T-helper 22 cell (primary cell): ENCODE measurements around the gene SLC35E3.

Experiments used
- DNase-seq: peaks from one replicate; pipeline ENCODE4 v3.0.0-alpha.2; 2020; ENCODE audit warnings: low read depth

SLC35E3 gene

DNA sequence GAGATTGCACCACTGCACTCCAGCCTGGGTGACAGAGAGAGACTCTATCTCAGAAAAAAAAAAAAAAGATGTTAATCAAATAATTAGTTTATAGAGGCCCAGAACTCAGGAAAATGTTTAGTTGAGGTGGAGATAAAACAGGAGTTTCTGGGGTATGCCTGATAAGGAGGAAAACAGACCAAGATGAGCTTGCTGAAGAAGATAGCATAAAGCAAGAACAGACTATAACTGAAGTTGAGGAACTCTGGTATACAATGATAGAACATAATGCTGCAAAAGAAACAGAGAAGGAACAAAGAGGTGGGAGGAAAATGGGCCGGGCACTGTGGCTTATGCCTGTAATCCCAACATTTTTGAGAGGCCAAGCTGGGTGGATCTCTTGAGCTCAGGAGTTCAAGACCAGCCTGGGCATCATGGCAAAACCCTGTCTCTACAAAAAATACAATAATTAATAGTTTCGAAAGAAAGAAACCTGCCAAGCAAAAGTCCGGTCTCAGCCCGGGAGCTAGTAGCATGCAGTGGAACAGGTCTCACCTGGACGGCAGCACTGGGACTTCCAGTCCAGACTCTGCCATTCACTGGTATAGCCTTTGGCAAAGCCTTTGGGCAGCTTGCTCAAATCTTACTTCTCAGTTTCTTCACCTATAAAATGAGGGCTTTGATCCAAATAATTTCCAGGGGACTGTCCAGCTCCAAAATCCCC is 25.4 kb downstream of the SLC35E3 start:
- no peak for DNase-seq

DNA sequence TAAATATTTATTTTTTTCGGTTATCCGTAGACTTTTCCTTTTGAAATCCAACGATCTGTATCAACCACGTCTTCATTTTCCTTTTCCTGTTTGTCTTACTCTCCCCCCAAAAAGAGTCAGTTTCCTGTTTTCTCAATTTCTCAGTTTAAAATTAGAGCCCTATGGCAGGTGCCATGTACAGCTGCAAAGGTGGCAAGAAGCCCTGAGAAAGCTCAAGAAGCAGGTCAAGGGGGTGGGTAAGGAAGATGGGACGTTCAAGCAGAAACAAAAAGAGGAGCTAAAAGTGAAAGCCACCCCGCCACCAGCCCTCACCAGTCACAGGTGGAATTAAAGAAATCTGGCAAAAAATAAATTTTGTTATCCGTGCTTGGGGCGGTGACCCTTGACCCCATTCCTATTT is 26.7 kb downstream of the SLC35E3 start:
- no peak for DNase-seq

DNA sequence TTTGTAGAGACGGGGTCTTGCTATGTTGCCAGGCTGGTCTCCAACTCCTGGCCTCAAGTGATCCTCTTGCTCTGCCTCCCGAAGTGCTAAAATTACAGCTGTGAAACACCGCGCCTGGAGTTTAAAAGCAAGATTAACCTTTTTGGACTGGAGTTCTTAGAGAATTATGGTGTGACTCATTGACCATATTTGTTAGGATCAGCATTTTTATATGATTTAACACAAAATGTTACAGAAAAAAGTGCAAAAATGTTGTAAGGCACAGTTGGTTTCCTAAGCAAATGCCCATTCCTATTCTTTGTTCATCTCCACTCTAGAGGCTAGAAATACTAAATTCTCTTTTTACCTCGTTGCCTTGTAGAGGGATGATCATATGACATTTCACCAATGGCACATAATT is 27.6 kb downstream of the SLC35E3 start:
- no peak for DNase-seq

DNA sequence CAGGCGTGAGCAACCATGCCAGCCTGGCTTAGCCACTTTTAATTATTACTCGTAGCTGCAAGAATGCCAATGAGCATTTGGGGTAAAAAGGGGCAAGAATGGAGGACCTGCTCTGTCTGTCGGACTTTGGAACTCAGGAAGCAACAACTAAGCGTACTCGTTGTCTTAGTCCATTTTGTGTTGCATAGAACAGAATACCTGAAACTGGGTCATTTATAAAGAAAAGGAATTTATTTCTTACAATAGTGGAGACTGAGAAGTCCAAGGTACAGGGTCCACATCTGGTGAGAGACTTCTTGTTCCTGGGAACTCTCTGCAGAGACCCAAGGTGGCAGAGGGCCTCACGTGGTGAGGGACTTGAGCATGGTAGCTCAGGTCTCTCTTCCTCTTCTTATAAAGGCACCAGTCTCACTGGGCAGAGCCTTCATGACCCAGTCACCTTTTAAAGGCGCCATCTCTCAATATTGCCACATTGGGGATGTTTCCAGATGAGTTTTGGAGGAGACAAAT is 29.2 kb downstream of the SLC35E3 start:
- no peak for DNase-seq

DNA sequence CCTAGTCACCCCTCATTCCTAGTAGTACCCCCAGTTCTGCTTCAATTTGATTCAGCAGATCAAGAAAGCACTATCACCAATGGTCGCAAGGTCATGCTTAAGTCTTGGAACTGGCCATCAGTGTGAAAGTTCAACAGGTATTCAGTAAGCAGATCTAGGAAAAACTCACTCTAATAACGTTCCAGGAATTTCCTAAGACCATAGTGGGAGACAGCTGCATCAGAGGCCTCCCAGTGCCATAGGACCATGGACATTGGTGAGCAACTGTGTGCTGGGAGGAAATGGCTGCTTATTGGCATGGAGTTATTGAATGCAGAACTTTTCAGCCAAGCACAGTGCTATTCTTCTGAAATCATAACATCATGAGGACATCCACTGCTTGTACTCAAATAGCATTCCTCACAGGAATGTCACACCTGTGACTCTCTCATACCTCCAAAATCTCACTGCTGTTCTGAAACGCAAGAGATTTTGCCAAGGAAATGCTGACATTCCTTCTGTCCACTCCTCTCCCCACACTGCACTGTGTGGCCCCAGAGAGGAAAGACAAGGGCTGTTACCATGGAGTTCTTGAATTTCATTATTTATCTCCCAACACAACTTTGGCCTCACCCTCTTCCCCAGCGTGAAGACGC is 31.1 kb downstream of the SLC35E3 start:
- no peak for DNase-seq

DNA sequence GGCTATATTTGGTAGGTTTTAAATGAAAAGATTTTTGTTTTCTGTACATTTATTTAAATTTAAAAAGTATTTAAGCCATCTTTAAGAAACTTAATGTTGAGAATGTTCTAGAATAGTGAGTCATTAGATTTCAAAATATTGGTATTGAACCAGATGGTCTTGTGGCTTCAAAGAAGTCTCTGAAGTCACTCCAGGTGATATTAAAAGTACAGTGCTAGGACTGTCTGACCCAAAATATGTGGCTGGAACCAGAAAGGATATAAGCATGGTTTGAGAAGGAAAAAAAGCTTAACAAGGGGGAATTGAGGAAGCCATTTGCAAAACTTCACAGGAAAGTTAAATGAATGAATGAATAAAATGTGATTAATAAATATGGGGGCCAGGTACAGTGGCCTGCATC is 33.3 kb downstream of the SLC35E3 start:
- no peak for DNase-seq

DNA sequence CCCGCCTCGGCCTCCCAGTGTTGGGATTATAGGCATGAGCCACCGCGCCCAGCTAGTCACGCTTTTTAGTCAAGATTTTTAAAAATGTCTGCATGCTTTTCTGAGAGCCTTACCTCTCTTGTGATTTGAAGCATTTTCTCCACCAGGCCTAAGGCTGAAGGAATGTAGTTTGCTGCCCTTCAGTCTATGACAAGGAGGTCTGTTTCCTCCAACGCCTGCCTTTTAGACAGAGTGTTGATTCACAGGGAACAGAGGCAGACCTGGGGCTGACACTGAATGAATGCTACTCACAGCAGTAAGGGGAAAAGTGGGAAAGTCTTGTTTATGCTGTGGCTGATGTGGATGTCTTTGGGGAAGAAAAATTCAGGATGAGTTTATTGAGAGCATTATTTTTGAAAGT is 34.8 kb downstream of the SLC35E3 start:
- no peak for DNase-seq

DNA sequence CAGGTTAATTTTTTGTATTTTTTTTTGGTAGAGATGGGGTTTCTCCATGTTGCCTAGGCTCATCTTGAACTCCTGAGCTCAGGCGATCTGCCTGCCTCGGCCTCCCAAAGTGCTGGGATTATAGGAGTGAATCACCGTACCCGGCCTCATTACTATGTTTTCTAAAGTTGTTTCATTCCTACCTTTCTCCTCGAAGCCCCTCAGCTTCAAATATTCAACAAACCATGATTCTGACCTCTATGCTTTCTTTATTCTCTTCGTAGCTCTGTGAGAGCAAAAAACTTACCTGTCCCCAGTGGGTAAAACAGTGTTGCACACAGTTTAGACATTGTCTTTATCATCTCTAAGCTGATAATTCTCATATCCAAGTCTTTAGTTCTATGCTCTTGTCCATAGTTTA is 35.8 kb downstream of the SLC35E3 start:
- no peak for DNase-seq

DNA sequence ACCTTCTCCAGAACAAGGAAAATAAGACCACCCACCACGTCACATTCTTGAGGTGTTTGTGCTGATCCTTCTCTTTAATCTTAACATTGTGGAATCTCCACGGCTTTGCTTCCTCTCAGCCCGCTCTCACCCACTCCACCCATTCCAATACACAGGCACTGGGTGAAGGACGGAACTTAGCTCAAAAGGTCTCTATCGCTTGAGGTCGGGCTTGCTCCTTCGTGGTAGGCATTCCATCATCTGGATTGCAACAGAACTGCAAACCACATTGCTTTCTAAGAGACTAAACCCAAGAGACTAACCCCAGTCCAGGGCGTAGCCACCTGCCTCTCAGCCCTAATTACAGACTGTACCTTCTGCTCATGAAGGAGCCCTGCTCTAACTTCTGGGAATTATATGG is 38.0 kb downstream of the SLC35E3 start:
- no peak for DNase-seq

DNA sequence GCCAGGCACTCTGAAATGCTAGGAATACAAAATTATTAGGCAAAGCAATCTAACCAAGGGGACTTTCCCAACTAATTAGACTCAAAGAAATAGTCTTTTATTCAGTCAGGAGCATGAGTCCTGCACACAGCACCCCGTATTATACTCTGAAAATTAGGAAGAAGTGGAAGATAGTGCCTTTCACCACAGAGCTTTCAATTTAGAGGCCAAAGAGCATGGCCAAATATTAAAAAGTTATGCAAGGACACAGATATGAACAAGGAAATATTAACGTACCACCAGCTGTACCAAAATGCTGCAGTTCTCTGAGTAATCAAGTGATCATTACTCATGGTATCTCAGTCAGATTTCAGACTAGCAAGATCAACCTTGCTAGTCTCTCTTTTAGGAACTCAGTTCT is 39.4 kb downstream of the SLC35E3 start:
- no peak for DNase-seq

DNA sequence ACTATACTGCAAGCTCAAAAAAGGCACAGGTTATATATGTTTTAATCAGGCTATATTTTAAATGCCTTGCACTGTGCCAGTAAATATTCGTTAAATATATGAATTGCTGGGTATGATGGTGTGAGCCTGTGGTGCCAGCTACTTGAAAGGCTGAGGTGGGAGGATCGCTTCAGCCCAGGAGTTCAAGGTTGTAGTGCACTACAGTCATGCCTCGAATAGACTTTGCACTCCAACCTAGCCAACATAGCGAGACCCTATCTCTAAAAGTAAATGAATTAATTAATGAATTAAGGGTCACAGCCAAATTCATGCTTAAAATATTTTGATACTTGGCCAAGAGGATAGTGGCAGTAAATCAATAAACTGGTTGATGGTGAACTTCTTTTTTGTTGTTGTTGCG is 39.8 kb downstream of the SLC35E3 start:
- no peak for DNase-seq

DNA sequence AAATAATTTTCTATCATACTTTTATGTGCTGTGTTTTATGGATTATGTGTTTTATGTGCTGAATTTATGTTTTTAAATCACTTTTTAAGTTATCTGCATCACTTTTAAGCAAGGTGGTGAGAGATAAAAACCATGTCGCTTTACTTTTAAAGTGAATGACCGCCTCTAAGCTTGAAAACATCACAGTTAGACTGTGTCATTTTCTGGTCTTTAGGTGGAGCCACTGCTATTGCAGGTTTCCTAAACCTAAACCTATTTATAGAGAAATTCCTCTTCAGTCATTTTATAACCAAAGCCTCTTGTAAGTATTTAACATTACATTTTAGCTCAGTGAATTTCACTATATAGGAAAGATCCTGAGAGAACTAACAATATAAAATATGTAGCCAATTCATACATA is 41.0 kb downstream of the SLC35E3 start:
- DNase-seq: no peak

DNA sequence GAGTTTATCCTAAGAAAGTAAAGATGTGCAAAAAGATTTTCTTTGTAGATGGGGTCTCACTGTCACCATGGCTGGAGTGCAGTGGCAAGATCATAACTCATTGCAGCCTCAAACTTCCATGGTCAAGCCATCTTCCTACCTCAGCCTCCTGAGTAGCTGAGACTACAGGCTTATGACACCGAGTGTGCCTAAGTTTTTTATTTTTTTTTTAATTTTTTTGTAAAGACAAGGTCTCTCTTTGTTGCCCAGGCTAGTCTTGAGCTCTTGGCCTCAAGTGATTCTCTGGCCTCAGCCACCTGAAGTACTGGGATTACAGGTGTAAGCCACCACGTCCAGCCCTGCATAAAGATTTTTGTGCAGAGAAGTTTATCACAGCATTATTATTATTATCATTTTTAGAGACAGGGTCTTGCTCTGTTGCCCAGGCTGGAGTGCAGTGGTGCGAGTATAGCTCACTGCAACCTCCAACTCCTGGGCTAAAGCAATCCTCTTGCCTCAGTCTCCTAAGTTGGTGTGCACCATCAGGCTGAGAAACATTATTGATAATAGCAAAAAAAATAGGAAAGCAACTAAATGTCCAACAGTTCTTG is 42.7 kb downstream of the SLC35E3 start:
- DNase-seq: no peak

DNA sequence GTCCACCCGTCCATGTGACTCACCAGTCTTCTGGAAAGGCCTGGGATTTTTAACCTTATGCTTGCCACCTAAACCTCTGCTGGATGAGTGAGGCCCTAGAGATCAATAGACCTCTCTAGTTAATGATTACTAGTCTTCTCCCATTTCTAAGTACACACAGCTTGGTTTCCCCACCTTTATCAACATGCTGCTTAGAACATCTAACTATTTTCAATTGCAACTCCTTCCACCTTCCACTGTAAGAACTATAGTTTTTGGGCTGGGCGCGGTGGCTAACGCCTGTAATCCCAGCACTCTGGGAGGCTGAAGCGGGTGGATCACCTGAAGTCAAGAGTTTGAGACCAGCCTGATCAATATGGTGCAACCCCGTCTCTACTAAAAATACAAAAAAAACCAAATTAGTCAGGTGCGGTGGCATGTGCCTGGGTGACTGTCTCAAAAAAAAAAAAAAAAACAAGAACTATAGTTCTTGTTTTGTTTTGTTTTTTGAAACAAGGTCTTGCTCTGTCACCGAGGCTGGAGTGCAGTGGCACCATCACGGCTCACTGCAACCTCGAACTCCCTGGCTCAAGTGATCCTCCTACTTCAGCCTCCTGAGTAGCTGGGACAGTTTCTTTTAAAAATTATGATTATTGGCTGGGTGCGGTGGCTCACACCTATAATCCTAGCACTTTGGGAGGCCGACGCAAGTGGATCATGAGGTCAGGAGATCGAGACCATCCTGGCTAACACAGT is 43.3 kb downstream of the SLC35E3 start:
- no peak for DNase-seq

DNA sequence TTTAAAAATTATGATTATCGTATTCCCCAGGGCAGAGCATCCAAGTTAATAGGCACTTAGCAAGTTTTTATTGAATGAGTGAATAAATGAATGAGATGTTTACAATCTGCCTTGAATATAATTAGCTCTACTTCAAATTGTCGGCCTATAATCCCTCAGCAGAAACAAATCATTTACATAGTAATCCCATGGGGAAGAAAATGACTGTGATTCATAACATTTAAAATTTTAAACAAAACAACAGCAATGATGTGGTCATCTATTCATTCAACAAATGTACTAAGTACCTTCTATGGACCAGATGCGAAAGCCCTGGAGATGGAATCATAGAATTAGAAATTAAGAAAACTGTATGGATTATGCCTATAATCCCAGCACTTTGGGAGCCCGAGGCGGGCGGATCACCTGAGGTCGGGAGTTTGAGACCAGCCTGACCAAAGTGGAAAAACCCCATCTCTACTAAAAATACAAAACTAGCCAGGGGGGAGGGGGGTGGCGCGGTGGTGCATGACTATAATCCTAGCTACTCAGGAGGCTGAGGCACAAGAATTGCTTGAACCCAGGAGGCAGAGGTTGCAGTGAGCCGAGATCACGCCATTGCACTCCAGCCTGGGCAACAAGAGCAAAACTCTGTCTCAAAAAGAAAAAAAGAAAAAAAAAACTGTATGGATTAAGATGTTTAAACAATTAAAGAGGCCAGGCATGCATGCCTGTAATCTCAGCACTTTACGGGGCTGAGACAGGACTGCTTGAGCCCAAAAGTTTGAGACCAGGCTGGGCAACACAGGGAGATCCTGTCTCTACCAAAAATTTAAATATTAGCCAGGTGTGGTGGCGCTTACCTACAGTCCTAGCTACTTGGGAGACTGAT is 44.3 kb downstream of the SLC35E3 start:
- DNase-seq: no peak

DNA sequence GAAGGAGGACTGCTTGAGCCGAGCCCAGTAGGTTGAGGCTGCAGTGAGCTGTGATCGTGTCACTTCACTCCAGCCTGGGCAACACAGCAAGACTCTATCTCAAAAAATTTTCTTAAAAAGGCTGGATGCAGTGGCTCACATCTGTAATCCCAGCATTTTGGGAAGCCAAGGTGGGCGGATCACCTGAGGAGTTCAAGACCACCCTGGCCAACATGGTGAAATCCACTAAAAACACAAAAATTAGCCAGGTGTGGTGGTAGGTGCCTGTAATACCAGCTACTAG is 44.9 kb downstream of the SLC35E3 start:
- no peak for DNase-seq

DNA sequence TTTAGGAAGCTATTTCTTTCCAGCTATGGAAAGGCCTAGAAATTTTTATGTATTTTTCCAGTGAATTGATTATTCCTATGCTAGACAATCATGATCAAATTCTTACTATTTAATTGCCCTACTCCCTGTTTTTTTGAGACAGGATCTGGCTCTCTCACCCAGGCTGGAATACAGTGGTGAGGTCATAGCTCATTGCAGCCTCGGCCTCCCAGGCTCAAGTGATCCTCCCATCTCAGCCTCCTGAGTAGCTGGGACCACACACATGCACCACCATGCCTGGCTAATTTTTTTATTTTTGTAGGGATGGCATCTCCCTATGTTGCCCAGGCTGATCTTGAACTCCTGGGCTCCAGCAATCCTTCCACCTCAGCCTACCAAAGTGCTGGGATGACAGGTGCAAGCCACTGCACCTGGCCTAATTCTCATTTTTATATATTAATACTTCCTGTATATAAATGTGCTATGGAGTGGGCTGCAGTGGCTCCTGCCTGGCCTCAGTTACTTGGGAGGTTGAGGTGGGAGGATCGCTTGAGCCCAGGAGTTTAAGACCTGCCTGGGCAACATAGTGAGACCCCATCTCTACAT is 46.0 kb downstream of the SLC35E3 start:
- no peak for DNase-seq

DNA sequence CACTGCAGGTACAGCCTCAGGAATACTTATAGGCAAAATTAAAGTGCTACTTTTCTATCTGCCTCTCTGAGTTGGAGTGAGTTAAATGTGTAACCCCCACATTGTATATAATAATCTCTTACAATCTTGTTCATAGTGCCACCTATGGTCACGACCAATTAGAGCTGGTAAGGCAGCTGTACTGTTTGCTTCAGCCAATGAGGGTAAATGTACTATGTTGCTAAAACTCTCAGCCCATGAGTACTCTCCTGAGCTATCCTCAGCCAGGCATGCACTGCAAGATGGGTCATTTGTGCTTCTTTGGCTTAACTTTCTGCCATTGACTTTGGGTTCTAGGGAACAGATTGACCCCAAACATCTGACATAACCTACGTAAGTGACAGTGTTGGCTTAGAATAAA is 47.0 kb downstream of the SLC35E3 start:
- DNase-seq: no peak

DNA sequence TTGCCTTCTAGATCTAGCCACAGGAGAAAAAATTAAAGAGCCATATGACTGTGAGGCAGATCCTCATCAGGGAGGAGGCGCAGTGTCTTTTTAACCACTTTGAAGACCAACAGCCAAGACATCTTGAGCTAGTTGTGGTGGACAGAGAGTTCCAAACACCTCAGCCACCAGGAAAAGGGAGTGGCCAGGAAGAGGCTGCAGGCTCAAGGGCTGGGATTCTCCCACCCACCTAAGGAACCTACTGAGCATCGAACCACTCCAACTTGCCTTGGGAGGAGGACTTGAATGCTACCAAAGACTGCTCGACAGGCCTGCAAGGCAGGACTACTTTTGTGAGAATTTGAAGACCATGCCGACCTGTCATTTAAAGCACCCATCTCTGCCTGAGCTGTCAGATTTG is 47.5 kb downstream of the SLC35E3 start:
- no peak for DNase-seq

DNA sequence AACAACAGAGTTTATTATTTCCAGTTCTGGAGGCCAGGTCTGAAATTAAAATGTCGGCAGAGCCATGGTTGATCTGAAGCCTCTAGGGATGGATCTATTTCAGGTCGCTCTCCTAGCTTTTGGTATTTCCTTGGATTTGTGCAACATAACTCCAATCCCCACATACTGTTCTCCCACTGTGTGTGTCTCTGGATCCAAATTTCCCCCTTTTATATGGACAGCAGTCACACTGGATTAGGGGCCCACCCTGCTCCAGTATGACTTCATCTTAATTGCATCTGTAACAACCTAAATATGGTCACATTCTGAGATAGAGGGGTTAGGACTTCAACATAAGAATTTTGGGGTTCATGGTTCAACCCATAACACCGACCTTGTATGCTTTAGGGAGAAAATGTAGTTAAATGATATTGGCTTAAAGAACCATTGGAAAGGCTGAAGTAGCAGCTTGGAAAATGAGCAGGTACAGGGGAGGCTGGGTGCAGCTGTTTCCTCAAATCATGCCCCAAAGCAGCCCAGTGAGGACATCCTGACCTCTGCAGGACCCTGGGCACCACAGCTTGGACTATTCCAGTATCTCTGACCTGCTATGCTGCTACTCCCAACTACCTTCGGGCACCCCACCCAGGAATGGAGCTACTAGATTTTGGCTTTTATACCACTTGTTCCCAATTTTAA is 48.1 kb downstream of the SLC35E3 start:
- DNase-seq: no peak

DNA sequence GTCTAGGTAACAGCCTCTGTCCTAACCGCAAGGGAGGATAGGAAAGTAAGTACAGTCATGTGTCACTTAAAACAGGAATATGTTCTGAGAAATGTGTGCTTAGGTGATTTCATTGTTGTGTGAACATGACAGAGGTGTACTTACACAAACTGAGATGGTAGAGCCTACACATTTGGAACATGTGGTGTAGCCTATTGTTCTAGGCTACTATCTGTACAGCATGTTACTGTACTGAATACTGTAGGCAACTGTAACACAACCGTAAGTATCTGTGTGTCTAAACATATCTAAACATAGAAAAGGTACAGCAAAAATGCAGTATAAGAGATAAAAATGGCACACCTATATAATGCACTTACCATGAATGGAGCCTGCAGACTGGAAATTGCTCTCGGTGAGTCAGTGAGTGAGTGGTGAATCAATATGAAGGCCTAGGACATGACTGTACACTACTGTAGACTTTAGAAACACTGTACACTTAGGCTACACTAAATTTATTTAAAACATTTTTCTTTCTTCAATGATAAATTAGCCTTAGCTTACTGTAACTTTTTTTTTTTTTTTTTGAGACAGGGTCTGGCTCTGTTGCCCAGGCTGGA is 48.8 kb downstream of the SLC35E3 start:
- no peak for DNase-seq
